Retinal pigment epithelial cell (primary cell): ENCODE results near the gene SUN3.
"Not testable (repeated sequence)": the region's sequence is repeated elsewhere in the genome, so short reads cannot be mapped to it uniquely, and the experiment has no call there.

ENCODE experiments used
- DNase-seq: peaks from one replicate; pipeline ENCODE4 v3.0.0-alpha.2; 2010; ENCODE audit warnings: low read depth
- H3K4me3 ChIP-seq: 2 replicates; pipeline ENCODE4 v1.5.1; 2011; ENCODE audit warnings: mild to moderate bottlenecking, low read length, control low read depth, moderate library complexity
- TF ChIP-seq, protein P1 (sequence below): conservative IDR thresholded peaks from 2 replicates; pipeline ENCODE4 v1.5.1; 2011; ENCODE audit warnings: low read depth, low read length, control low read depth, inconsistent platforms

The SUN3 gene

DNA sequence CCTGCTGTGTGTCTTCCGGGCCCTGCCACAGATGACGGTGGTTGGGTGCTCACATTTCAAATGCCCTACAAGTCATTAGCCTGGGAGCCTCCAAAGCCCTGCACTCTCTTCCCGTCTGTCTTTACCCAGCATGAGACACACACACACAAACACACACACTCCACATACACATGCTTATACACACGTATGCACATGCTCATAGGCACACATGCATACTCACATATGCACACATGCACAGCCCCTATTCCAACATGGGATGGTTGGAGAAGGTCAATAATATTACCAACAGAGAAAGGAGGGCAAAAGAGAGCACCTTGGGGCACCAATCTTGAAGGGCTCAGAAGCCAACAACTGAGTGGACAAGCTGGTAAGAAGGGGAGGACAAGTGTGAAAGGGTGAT is 19.0 kb downstream of the SUN3 start:
- H3K4me3 ChIP-seq = no peak overlapping the region
- TF ChIP-seq, protein P1, sequence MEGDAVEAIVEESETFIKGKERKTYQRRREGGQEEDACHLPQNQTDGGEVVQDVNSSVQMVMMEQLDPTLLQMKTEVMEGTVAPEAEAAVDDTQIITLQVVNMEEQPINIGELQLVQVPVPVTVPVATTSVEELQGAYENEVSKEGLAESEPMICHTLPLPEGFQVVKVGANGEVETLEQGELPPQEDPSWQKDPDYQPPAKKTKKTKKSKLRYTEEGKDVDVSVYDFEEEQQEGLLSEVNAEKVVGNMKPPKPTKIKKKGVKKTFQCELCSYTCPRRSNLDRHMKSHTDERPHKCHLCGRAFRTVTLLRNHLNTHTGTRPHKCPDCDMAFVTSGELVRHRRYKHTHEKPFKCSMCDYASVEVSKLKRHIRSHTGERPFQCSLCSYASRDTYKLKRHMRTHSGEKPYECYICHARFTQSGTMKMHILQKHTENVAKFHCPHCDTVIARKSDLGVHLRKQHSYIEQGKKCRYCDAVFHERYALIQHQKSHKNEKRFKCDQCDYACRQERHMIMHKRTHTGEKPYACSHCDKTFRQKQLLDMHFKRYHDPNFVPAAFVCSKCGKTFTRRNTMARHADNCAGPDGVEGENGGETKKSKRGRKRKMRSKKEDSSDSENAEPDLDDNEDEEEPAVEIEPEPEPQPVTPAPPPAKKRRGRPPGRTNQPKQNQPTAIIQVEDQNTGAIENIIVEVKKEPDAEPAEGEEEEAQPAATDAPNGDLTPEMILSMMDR = no peak
- no peak for DNase-seq

GRCh38 chr7:48009257-48009656 is 19.6 kb downstream of the SUN3 start:
- TF ChIP-seq, protein P1 = no peak
- no peak overlapping the region for H3K4me3 ChIP-seq
- no peak for DNase-seq

GRCh38 chr7:48006866-48007265 is 22.0 kb downstream of the SUN3 start:
- no peak overlapping the region for H3K4me3 ChIP-seq
- DNase-seq = no peak
- TF ChIP-seq, protein P1 = no peak

DNA sequence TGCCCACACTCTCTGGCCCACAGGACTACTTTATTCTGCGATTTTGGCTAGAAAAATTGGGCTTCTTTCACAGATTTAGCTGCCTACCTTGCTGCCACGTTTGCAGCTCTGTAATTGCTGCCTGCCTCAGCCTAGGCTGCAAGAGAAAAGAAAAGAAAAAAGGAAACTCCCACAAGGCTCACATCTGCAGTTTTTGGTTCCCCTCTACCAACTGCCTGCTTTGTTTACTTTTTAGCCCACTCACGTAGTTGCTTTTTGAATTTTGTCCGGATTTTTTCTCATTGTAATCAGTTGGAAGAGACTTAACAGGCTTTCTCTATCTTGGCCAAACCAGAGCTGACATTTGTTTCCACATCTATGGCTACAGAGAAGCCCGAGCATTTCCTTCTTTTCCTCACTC is 24.3 kb downstream of the SUN3 start:
- H3K4me3 ChIP-seq = no peak overlapping the region
- TF ChIP-seq, protein P1 = no peak
- DNase-seq = no peak

GRCh38 chr7:48004032-48004431 is 24.9 kb downstream of the SUN3 start:
- DNase-seq = no peak
- TF ChIP-seq, protein P1 = no peak
- H3K4me3 ChIP-seq = no peak overlapping the region

DNA sequence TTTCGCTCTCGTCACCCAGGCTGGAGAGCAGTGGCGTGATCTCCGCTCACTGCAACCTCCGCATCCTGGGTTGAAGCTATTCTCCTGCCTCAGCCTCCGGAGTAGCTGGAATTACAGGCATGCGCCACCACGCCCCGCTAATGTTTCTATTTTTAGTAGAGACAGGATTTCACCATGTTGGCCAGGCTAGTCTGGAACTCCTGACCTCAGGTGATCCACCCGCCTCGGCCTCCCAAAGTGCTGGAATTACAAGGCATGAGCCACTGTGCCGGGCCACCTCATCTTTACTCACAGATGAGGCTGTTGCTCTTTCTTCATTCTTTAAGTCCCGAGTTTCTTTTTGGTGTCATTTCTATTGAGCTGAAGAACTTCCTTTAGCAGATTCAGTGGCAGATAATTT is 28.7 kb downstream of the SUN3 start:
- H3K4me3 ChIP-seq, DNase-seq: not testable (repeated sequence)

- no peak for DNase-seq
- H3K4me3 ChIP-seq = no peak overlapping the region
- TF ChIP-seq, protein P1 = no peak
These were observed 29.5 kb downstream of the SUN3 start for GRCh38 chr7:47999413-47999812.

DNA sequence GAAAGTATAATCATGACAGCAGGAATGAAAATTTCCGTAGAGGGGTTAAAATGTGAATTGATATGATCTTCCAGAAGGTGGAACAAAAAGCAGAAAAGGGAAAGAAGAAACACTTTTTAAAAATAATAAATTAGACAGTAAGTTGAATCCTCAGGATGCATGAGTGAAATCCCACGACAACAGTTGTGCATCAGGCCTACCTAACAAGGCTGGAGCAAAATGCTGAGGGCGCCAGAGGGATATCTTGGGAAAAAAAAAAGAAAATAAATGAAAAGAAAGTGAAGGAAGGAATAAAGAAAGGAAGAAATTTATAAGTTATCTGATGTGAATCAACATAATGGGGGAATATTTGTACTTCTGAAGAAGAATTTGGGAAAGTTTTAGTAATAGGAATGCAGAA is 36.5 kb downstream of the SUN3 start:
- DNase-seq = no peak
- TF ChIP-seq, protein P1 = peak; percentile 19
- H3K4me3 ChIP-seq = peak overlapping the region; percentile 62
